ENCODE data around the gene MYCN.
"Not testable (repeated sequence)": the region's sequence is repeated elsewhere in the genome, so short reads cannot be mapped to it uniquely, and the experiment has no call there.

The MYCN gene

DNA sequence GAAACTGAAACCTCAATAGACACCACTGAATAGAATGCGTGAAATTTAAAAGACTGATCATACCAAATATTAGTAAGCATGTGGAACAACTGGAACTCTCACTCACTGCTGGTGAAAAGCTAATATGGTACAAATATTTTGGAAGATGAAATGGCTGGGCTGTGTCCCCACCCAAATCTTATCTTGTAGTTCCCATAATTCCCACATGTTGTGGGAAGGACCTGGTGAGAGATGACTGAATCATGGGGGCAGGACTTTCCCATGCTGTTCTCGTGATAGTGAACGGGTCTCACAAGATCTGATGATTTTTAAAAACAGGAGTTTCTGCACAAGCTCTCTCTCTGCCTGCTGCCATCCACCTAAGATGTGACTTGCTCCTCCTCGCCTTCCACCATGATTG is 32.0 kb upstream of the MYCN start:
- no peak for DNase-seq

DNA sequence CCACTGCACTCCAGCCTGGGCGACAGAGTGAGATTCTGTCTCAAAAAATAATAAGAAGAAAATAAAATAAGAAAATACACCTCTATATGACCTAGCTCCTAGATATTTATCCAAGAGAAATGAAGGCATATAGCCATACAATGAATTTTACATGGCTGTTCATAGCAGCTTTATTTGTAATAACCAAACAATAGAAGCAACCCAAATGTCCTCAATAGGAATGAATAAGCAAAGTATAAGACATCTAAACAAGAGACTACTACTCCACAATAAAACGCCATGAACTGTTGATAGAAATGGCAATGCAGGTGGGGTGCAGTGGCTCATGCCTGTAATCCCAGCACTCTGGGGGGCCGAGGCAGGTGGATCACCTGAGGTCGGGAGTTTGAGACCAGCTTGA is 31.2 kb upstream of the MYCN start:
- no peak for DNase-seq

DNA sequence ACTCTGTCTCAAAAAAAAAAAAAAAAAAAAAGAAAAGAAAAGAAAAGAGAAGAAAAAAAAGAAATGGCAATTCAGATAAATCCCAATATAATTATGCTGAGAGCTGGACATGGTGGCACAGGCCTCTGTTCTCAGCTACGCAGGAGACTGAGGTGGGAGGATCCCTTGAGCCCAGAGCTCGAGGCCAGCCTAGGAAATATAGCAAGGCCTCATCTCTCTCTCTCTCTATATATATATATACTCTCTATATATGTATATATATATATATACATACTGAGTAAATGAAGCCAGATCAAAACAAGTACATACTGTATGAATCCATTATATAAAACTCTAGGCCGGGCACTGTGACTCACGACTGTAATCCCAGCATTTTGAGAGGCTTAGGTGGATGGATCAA is 30.6 kb upstream of the MYCN start:
- DNase-seq: no peak

DNA sequence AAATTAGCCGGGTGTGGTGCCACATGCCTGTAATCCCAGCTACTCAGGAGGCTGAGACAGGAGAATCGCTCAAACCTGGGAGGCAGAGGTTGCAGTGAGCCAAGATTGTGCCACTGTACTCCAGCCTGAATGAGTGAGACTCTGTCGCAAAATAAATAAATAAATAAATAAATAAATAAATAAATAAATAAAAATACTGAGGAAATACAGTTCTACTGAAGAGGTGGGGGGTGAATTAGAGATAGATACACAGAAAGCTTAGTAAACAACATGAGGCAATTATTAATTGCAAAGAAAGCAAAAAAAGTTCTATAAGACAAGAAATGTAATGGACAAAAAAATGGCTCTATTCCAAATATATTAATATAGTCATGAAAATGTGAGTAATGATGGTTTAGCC is 29.1 kb upstream of the MYCN start:
- not testable (repeated sequence) for DNase-seq

DNA sequence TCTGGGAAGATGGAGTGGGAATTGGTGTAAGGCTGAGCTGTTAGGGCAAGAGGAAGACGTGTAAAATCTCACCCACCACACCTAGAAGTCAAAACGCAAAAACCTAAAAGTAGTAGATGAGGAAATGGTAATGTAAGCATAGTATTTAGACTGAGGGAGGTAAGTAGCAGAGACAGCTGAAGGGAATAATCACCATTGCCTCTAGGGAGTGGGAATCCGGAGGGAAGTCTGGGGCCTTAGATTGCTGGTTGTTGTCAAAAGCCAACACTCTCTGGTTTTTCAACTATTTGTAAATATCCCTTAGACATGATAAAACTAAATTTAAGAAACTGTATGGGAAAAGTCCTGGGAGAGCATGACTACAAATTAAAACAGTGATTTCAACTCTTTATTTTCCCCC is 28.7 kb upstream of the MYCN start:
- no peak for DNase-seq

DNA sequence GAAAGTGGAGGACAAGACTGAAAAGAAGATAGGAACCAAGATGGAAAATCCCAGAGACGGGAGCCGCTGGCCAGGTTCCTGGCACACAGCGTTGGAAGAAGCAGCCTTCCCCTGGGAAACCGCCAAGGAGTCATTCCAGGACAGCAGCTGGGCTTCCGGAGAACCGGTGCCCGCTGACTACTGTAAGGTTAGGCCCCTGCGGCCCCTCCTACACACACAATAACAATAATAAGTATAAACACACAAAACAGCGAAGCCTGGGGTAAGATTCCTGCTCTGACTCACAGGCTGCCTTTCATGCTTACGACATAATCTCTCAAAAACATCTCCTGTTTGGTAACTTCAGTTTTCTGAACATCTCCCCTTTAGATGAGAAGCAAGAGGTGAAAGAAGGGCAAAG is 28.1 kb upstream of the MYCN start:
- no peak for DNase-seq

DNA sequence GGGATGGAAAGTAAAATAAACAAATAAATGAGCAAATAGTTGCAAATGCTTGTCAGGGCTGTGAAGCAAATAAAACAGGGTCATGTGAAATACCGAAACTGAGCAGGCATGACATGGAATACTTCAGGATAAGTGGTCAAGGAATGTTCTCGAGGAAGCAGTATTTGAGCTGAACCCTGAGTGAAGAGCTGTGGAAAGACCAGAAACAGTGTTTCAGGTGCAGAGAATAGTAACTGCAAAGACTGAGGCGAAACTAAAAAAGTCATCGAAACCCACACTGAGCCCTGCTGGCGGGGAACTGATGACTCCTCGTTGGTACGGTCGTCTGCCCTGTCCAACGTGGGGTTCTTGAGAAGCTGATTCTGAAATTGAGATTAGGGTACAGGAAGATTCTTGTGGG is 27.2 kb upstream of the MYCN start:
- no peak for DNase-seq

DNA sequence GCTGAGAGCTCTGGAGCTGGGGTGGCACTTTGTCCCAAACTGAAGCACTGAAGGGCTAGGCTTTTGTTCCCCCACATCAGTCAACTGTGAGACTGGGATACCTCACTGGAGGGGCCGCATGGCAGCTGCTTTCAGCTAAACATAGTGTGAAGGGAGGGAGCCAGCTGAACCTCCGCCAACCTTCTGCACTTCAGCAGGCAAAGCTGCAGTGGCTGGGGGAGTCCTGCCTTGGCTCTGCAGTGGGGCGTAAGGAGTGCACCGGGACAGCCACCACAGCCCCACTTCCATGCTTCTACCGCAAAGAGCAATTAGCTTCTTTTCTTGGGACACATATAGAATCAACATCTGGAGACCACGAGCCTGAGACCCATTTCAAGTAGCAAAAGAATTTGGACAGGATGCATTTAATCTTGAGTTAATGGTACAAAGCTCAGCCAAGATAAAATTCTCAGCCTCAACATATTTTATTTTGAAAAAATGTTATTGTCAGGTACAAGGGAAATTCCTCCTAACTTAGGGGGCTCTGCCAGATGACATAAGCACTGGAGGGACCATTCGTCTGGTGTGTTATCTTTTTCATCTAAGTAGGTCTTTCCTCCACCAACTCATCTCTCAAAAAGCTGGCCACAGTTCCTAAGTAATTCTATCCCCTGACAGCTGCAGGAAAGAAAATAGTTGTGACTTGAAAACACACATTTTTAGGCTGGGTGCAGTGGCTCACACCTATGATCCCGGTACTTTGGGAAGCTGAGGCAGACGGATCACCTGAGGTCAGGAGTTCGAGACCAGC is 25.6 kb upstream of the MYCN start:
- no peak for DNase-seq

DNA sequence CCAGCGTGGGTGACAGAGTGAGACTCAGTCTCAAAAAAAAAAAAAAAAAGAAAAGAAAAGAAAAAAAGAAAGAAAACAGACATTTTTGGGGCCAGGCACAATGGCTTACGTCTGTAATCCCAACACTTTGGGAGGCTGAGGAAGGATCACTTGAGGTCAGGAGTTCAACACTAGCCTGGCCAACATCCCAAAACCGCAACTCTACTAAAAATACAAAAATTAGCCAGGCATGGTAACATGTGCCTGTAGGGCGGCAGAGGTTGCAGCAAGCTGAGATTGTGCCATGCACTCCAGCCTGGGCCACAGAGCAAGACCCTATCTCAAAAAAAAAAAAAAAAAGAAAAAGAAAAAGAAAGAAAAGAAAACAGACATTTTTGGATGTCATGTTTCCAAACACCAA is 24.8 kb upstream of the MYCN start:
- not testable (repeated sequence) for DNase-seq

DNA sequence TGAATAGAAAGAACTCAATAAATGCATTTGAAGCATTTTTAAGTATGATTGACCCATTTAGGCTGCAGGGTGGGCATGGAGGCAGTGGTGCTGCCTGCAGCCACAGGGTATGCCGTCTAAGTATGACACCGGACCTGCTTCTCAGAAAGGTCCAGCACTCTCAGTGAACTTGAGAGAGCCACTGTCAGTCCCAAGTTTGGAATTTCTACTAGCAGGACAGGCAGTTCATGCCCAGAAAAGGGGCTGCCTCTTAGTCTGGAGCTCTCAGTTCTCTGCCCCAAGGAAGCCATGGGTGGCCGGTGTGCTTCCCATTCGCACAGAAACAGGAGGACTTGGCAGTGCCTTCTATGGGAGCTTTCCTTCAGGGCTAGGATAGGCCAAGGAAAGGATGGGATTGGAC is 24.0 kb upstream of the MYCN start:
- DNase-seq: no peak

DNA sequence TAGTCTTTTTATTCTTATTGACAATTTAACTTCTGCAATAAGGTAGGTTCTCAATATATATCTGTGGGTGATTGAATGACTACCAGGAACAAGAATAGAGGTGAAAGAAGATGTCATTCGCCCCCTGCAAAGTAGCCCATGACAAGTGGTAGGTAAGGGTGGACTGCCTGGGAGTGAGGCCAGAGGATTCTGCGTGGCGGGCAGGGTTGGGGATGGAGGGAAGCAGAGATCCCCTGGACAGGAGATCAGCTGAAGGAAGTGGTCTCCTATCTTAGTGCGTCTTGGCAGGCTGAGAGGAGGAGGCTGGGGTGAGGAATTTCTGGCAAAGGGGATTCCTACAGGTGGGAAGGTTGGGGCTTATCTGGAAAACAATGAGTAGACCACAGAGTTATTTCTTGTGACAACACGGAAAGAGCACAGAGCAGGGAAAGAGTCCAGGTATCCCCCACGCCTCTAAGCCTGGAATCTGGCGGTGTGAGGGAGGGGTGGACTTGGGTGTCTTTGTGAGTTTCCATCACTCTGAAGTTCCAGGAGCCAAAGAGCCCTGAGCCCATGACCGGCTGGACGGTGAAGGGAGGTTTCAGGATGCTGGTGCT is 21.5 kb upstream of the MYCN start:
- no peak for DNase-seq

DNA sequence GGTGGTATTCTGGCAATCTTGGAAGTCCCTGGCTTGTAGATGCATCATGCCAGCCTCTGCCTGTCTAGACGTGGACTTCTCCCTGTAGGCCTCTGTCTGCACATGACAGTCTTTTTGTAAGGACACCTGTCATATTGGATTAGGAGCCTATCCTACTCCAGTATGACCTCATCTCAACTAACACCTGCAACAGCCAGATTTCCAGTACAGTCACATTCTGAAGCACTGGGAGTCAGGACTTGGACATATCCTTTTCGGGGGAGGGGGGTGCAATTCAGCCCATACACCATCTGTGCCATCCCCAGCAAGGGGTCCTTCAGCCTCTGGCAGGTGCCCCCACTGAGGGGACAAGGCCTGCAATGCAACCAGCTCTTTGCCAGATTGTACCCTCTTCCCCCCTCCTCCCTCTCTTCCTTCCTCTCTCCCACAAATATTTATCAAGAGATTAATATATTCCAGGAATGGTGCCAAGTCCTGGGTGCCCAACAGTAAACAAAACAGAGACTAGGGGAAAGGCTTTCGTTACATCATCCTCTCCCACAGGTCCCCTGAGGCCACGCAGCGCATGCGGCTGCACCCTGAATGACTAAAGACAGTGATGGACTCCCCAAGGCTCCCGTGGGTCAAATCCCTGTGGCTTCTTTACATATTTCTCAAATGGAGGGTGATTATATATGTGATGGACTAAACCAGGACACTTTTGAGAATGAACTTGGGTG is 20.5 kb upstream of the MYCN start:
- DNase-seq: no peak

DNA sequence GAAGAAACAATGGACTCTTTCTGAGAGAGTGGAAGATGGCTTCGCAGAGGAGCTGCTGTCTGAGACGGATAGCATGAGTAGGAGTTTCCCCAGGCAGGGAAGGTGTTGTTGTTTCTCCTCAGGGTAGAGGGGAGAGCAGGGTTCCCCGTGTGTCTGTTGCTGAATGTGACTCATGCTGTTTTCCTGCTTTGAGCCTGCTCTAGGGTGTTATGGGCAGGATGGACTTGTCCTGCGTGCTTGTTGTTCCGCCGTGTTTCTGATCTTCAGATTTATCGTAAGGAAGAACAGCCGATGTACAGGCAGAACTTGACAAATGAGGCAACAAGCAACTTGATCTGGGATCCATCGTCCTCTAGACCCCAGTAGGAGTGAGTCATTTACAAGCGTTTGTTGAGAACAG is 19.7 kb upstream of the MYCN start:
- DNase-seq: no peak

DNA sequence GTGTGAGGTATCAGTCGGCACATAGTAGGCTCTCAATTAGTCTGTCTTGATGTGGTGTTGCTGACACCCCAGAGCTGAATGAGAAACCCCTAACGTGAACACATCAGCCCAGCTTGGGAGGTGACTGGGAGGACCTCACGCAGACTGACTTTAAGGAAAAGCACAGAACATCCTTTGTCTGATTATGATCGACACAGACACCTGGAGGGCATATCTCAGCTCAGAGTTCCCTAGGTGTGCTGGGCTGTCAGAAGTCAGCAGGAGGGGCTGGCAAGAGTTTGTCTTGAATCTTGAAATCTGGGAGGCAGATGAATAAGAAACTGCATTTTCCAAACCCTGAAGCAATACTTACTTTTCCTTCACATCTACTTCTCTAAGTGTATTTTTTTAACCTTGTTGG is 16.8 kb upstream of the MYCN start:
- no peak for DNase-seq

DNA sequence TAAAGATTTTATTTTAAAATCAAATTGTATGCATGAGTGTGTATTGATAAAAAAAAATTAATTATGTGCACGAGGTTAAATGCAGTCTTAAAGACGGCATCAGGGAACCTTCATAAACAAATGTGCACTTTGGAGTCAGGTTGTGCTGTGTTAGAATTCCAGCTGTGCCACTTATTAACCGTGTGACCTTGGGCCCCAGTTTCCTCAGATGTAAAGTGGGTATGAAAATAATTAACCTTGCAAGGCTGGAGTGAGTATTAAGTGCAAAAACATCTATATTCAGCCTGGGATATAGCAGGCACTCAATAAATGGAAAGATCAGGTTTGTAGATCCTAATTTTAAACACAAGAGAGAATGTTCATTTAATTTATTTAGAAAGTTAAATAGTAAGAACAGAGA is 14.5 kb upstream of the MYCN start:
- DNase-seq: no peak

DNA sequence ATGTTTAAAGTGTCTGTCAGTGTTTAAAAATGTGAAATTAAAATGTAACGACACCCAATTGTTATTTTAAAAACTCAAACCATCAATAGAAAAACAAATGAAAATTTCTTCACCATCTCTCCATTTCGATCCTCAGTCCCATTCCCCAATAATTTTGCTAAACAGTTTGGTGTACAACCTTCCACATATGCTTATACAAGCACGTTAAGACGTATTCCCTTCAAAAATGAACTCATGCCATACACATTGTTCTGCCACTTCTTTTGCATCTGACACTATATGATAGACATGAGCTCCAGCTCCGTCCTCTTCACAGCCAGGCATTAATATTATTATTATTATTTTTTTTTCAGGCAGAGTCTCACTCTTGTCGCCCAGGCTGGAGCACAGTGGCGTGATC is 14.1 kb upstream of the MYCN start:
- no peak for DNase-seq

DNA sequence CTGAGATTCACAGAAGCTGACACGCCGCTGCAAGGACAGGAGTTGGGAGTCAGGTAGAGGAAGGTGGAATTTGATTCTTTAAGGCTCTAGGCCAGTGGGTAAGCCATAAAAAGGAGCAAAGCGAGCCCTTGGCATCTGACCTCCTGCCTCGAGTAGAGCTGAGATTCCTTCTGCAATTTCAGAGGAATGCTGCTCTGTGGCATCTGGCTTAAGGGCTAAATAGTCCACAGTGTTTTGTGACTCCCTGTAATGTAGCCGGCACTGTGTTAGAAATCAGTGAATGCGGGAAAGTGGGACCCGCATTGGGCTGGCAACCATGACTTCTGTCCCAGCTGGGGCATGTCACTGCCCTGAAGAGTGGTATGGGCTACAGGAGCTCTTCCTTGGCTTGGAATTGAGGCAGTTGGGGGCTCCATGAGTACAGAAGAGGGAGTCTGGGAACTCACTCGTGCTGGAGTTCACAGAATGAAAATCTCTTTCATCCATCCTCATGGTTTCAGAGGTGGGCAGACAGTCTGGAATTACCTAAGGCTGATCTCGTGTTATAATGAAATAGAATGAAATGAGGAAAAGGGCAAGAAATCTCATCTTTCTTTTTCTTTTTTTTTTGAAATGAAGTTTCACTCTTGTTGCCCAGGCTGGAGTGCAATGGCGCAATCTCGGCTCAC is 12.7 kb upstream of the MYCN start:
- DNase-seq: no peak

DNA sequence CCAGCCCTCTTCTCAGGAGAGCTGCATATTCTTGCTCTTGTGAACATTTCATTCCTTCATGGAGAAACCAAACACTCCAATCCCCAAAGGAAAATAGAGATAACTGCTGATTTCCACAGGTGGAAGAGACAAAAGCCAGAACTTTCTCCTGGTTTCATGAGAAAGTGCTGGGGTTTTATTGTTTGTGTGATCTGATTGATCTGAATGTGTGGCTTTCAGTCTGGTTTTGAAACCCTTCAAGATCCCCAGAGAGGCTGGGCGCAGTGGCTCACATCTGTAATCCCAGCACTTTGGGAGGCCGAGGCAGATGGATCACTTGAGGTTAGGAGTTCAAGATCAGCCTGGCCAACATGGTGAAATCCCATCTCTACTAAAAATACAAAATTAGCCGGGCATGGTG is 11.3 kb upstream of the MYCN start:
- DNase-seq: not testable (repeated sequence)

DNA sequence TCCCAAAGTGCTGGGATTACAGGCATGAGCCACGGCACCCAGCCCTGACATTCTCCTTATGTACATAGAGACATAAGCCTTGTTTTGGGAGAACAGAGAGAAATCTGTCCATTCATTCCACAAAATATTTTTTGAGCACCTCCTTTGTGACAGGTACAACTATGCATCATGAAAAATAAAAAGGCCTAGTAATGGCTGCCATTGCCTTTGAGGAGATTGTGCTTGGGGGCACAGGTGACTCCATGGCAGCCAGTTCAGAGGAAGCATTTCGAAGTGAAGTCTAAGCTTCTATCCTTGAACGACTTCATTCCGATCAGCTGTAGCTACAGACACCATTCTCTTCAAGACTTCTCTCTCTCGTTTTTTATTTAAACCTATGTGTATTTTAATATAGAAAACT is 10.5 kb upstream of the MYCN start:
- no peak for DNase-seq

DNA sequence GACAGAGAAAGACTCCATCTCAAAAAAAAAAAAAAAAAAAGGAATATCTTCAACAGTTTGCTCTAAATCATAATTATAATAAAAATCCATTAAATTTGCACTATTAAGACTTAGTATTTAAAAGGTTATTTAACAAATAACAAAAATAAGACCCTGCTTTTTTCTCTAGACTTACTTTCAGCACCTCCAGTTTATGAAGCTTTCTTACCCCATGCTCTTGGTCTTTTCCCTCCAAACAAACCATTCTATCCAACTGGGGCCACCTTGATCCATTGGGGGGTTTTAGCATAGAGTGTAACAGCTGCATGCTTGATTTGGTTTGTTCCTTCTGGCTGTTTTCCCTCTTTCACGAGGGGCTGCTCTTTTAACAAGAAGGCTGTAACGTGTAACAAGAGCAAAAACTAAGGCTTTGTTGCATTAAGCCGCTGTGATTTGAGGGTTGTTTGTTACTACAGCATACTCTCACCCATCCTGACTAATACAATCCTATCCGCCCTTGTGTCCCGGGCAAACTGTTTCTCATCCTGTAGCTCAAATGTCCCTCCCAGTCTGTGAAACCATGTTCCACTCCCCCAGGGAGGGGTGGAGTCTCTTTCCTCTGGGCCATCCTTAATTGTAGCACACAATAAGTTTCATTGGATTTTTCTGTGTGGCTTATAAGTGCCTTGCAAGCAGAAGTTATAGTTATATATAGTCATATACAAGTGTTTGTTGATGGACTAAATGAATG is 9.6 kb upstream of the MYCN start:
- DNase-seq: no peak

DNA sequence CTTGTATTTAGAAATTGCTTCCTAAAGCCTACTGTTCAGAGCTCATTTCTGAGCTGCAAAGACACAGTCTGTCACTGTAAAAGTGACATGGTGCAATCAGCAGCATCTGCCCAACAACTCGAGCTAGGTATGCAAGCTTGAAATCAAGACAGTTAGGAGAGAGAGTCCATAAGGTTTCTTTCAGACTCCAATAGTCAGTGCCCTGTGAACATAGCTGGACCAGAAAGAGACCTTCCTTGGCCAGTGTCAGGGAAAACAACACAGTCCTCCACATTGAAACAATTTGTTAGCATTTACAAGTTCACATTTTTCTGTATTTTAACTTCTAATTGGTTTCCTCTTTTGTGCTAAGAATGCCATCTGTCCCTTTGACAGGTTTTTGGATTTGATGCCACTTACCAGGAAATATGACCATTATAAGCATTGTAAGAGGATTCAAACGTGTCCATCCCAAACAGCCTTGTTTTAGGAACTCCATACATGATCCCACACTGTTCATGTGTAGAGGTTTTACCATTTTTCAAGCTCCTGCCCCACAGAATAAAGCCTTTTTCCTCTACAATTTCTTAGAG is 8.9 kb upstream of the MYCN start:
- DNase-seq: no peak

DNA sequence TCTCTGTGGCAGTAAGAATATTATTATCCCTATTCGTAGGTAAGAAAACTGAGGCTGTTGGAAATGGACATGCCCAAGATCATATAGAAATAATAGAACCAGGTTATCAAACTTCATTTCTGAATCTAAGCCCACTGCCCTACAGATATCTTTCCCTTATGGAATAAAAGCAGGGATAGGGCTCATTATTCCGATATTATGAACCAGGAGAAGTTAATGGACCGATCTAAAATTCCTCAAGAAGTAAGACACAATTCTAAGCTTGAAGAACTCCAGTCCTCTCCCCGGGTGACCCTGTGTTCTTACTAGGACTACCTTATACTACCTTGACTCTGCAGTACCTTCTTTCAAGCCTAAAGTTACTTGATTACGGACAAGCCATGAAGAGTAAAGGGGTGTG is 8.4 kb upstream of the MYCN start:
- DNase-seq: no peak
